B cell (primary cell): ENCODE results near the gene TEAD1. TPM values are rescaled to one million over a fixed set of nuclear protein-coding genes. Genes with fewer than 3 reads are reported as not detected.

Experiments used
- ATAC-seq: fragments of 200-7000 bp; cut with Tn5 transposase; one replicate; pipeline ENCODE4 v1.10.0; 2021; ENCODE audit warnings: low read depth, mild to moderate bottlenecking, moderate number of reproducible peaks, moderate library complexity
- CTCF ChIA-PET: fragments of 350-600 bp; sonication (Branson Sonifier 250); formaldehyde crosslinking; loops from one replicate; lab custom pipeline; 2021; ENCODE audit warnings: antibody characterized with exemption, inconsistent platforms; lab: Charles Lee
- POLR2A ChIA-PET: fragments of 350-600 bp; sonication (Branson Sonifier 250); formaldehyde crosslinking; loops from one replicate; lab custom pipeline; 2021; ENCODE audit warnings: antibody characterized with exemption; lab: Charles Lee
- DNase-seq: peaks from one replicate; pipeline ENCODE4 v3.0.0; 2013
- H2AFZ ChIP-seq: 2 replicates; pipeline ENCODE4 v1.6.1; 2012; ENCODE audit warnings: mild to moderate bottlenecking, low read depth, low read length; ENCODE audit not compliant: insufficient read depth, poor library complexity, severe bottlenecking
- H3K27ac ChIP-seq, 2 donors: 1 replicate in 1 of 2; 2 replicates in 1 of 2; pipeline ENCODE4 v1.5.1; 2012 to 2013; ENCODE audit warnings: low read length in 2 of 2, mild to moderate bottlenecking in 2 of 2, moderate library complexity in 1 of 2
- H3K27me3 ChIP-seq, 4 experiments: fragments of 200-600 bp in 1 of 4; sonication (generic) in 1 of 4; replicated peaks in 1 of 4; 1 replicate in 2 of 4; 2 replicates in 2 of 4; pipeline versions ENCODE4 v1.6.1 to v1.7.0; 2013 to 2016; ENCODE audit warnings: low read length in 3 of 4, mild to moderate bottlenecking in 2 of 4, mixed read lengths in 1 of 4, moderate library complexity in 1 of 4; ENCODE audit not compliant: insufficient read depth in 4 of 4, control insufficient read depth in 3 of 4; ENCODE audit errors: control extremely low read depth in 1 of 4
- H3K36me3 ChIP-seq, 2 experiments: replicated peaks in 1 of 2; 1 replicate in 1 of 2; 2 replicates in 1 of 2; pipeline versions ENCODE4 v1.6.1 to v1.7.1; 2013; ENCODE audit warnings: low read length in 1 of 2; ENCODE audit not compliant: insufficient read depth in 2 of 2, control insufficient read depth in 1 of 2; ENCODE audit errors: control extremely low read depth in 1 of 2, extremely low read depth in 1 of 2
- H3K4me1 ChIP-seq, 2 donors: fragments of 200-600 bp in 1 of 2; sonication (generic) in 1 of 2; 1 replicate in 1 of 2; 2 replicates in 1 of 2; pipeline versions ENCODE4 v1.5.1 to v1.6.1; 2013 to 2017; ENCODE audit warnings: low read length in 2 of 2; ENCODE audit not compliant: control insufficient read depth in 2 of 2, insufficient read depth in 2 of 2
- H3K4me2 ChIP-seq: replicated peaks from 2 replicates; pipeline ENCODE3; 2012; ENCODE audit warnings: mild to moderate bottlenecking, low read depth, low read length; ENCODE audit not compliant: poor library complexity, severe bottlenecking
- H3K4me3 ChIP-seq, 5 experiments: fragments of 200-600 bp in 1 of 5; sonication (generic) in 1 of 5; 1 replicate in 3 of 5; 2 replicates in 2 of 5; pipeline versions ENCODE4 v1.5.1 to v1.7.0; 2011 to 2016; ENCODE audit warnings: low read length in 4 of 5, mild to moderate bottlenecking in 4 of 5, low read depth in 2 of 5, control low read depth in 1 of 5, moderate library complexity in 1 of 5; ENCODE audit not compliant: insufficient read depth in 1 of 5; ENCODE audit errors: control extremely low read depth in 1 of 5, extremely low read depth in 1 of 5
- H3K79me2 ChIP-seq: fragments of 200-600 bp; sonication (generic); one replicate; pipeline ENCODE4 v1.6.0; 2016; ENCODE audit warnings: low read length; ENCODE audit not compliant: control insufficient read depth, insufficient read depth
- H3K9ac ChIP-seq: fragments of 200-600 bp; sonication (generic); 2 replicates; pipeline ENCODE4 v1.6.1; 2017; ENCODE audit warnings: mild to moderate bottlenecking, low read length, moderate library complexity
- H3K9me3 ChIP-seq, 3 donors: one replicate each; pipeline versions ENCODE4 v1.6.1 to v1.7.1; 2013; ENCODE audit warnings: low read length in 2 of 3; ENCODE audit not compliant: control insufficient read depth in 2 of 3, insufficient read depth in 1 of 3; ENCODE audit errors: control extremely low read depth in 1 of 3
- H4K20me1 ChIP-seq: 2 replicates; pipeline ENCODE4 v1.6.0; 2012; ENCODE audit warnings: mild to moderate bottlenecking, low read length; ENCODE audit not compliant: insufficient read depth, control insufficient read depth, poor library complexity, severe bottlenecking
- H3K27ac Mint-ChIP-seq: one replicate; pipeline ENCODE4 v1.8.0; 2021; ENCODE audit warnings: mixed read lengths
- H3K27me3 Mint-ChIP-seq: one replicate; pipeline ENCODE4 v1.8.0; 2021; ENCODE audit warnings: mixed read lengths
- H3K4me1 Mint-ChIP-seq: one replicate; pipeline ENCODE4 v1.8.0; 2021; ENCODE audit warnings: mixed read lengths
- H3K4me3 Mint-ChIP-seq: one replicate; pipeline ENCODE4 v1.8.0; 2021; ENCODE audit warnings: mixed read lengths
- H3K9me3 Mint-ChIP-seq: one replicate; pipeline ENCODE4 v1.8.0; 2022; ENCODE audit warnings: mixed read lengths; ENCODE audit not compliant: insufficient read depth
- EZH2 ChIP-seq: IDR thresholded peaks from 2 replicates; pipeline ENCODE4 v1.6.1; 2012; ENCODE audit warnings: borderline replicate concordance, low read depth, mild to moderate bottlenecking, moderate library complexity, low read length; ENCODE audit not compliant: insufficient read depth, poor library complexity, severe bottlenecking
- WGBS: methylation state at CpG from one replicate; pipeline ENCODE4 v1.1.5; 2013; ENCODE audit warnings: missing lambda C conversion rate; ENCODE audit not compliant: insufficient coverage; 5-methylcytosine and 5-hydroxymethylcytosine counted together
- intact Hi-C: fragments of 100-400 bp; cut with micrococcal nuclease; formaldehyde crosslinking; loops from one replicate; pipeline ENCODE4 v1.10.0; 2022
- polyA plus RNA-seq: library from polyadenylated mRNA; depleted of rRNA; stranded (reverse); fragments of >200 nt; gene quantifications from 2 replicates; pipeline ENCODE4 v1.2.3, GENCODE V29; 2012
- total RNA-seq, 2 donors: library from RNA; stranded (reverse); fragments of 120-200 nt in 1 of 2; gene quantifications; 1 replicate in 1 of 2; 2 replicates in 1 of 2; pipeline versions ENCODE4 v1.2.3 to v1.2.4, GENCODE V29; 2013 to 2022
- TF ChIP-seq, protein P1 (sequence below): fragments of 200-600 bp; IDR thresholded peaks from one replicate; pipeline ENCODE4 v1.8.0; 2022; ENCODE audit warnings: antibody characterized with exemption, mild to moderate bottlenecking

The TEAD1 gene
- total and polyA plus RNA-seq, 2 donors (not counting 1 experiment from before 2014, with no cell fraction given): 0.30 TPM; not detected in 1

DNA sequence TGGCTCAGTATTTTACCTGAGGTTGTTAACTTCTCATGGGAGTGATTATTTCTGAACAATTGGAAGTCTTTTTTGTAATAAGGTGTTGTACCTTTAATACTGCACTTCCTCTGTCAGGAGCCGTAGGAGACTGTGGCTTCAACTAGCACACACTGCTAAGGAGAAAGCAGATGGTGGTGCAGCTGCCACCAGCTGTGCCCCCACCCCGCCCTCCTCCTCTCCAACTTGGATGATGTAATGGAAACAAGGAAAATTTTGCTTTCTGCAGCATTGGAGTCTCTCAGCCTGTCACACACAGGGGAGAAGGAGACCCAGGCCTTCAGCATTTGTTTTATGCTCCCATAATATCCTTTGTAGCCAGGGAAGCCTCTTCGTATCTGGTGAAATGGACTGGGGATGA is 91.2 kb downstream of the TEAD1 start:
- no peaks in the 10 kb centered on the region for H3K9me3 Mint-ChIP-seq
- no peaks in the 10 kb centered on the region for H3K36me3 ChIP-seq
- ATAC-seq: no peak
- H3K4me3 Mint-ChIP-seq: no peak overlapping the region
- no peak overlapping the region for H3K27ac Mint-ChIP-seq
- no peak overlapping the region for H3K9ac ChIP-seq
- no peak overlapping the region for H2AFZ ChIP-seq
- no peak overlapping the region for H3K27ac ChIP-seq
- no peak overlapping the region for H3K4me2 ChIP-seq
- no peaks in the 10 kb centered on the region for H3K4me1 Mint-ChIP-seq
- no peaks in the 10 kb centered on the region for H3K9me3 ChIP-seq
- peaks cover 5% of the 10 kb centered on the region for H3K27me3 Mint-ChIP-seq
- no peak for DNase-seq
- intact Hi-C loops: no loop called here
- TF ChIP-seq EZH2: no peak
- TF ChIP-seq, protein P1, sequence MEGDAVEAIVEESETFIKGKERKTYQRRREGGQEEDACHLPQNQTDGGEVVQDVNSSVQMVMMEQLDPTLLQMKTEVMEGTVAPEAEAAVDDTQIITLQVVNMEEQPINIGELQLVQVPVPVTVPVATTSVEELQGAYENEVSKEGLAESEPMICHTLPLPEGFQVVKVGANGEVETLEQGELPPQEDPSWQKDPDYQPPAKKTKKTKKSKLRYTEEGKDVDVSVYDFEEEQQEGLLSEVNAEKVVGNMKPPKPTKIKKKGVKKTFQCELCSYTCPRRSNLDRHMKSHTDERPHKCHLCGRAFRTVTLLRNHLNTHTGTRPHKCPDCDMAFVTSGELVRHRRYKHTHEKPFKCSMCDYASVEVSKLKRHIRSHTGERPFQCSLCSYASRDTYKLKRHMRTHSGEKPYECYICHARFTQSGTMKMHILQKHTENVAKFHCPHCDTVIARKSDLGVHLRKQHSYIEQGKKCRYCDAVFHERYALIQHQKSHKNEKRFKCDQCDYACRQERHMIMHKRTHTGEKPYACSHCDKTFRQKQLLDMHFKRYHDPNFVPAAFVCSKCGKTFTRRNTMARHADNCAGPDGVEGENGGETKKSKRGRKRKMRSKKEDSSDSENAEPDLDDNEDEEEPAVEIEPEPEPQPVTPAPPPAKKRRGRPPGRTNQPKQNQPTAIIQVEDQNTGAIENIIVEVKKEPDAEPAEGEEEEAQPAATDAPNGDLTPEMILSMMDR: no peak
- ChIA-PET CTCF (no interaction called here), POLR2A (no interaction called here)
- H3K27me3 ChIP-seq: no peaks in the 10 kb centered on the region
- H3K4me1 ChIP-seq: no peaks in the 10 kb centered on the region
- no peaks in the 10 kb centered on the region for H3K79me2 ChIP-seq
- no peak overlapping the region for H3K4me3 ChIP-seq
- no peaks in the 10 kb centered on the region for H4K20me1 ChIP-seq
- 100% methylated on average over 1 of the region's 3 CpGs for WGBS

- no peaks in the 10 kb centered on the region for H3K36me3 ChIP-seq
- H3K4me3 Mint-ChIP-seq: no peak overlapping the region
- DNase-seq (no peak), ATAC-seq (no peak)
- H3K27me3 Mint-ChIP-seq: peaks cover 5% of the 10 kb centered on the region
- intact Hi-C loops: no loop called here
- H3K4me1 Mint-ChIP-seq: no peaks in the 10 kb centered on the region
- no peaks in the 10 kb centered on the region for H3K27me3 ChIP-seq
- no peak overlapping the region for H3K27ac ChIP-seq
- no peaks in the 10 kb centered on the region for H4K20me1 ChIP-seq
- TF ChIP-seq, protein P1: no peak
- TF ChIP-seq EZH2: no peak
- ChIA-PET POLR2A (no interaction called here), CTCF (no interaction called here)
- no peaks in the 10 kb centered on the region for H3K9me3 ChIP-seq
- no peaks in the 10 kb centered on the region for H3K9me3 Mint-ChIP-seq
- no peaks in the 10 kb centered on the region for H3K79me2 ChIP-seq
- H3K4me1 ChIP-seq: no peaks in the 10 kb centered on the region
- H2AFZ ChIP-seq: no peak overlapping the region
- no peak overlapping the region for H3K4me3 ChIP-seq
- H3K9ac ChIP-seq: no peak overlapping the region
- no peak overlapping the region for H3K4me2 ChIP-seq
- 93% methylated on average over 3 of the region's 3 CpGs for WGBS
- H3K27ac Mint-ChIP-seq: no peak overlapping the region
These were observed 92.8 kb downstream of the TEAD1 start for GRCh38 chr11:12767027-12767426.
